CD4-positive, alpha-beta T cell treated with Interferon alpha-2 for 1 hour (primary cell): ENCODE measurements around the gene ZFP30.
"Not testable (repeated sequence)": the region's sequence is repeated elsewhere in the genome, so short reads cannot be mapped to it uniquely, and the experiment has no call there.

ENCODE experiments used
- DNase-seq, 2 donors: peaks; one replicate each; pipeline ENCODE4 v3.0.0-alpha.2; 2020 to 2022

Gene ZFP30

GRCh38 chr19:37655301-37655688, at the start of gene ZFP30:
TSS of gene ZFP30 (minus strand) at chr19:37655465. CDS start at chr19:37647822, 7,643 bp downstream.
- peak; percentile 66 to 73 for DNase-seq

GRCh38 chr19:37699057-37699456, 43.8 kb upstream of the ZFP30 start:
- DNase-seq: no peak

- DNase-seq: no peak
Measured at GRCh38 chr19:37698216-37698615, 43.0 kb upstream of the ZFP30 start.

DNA sequence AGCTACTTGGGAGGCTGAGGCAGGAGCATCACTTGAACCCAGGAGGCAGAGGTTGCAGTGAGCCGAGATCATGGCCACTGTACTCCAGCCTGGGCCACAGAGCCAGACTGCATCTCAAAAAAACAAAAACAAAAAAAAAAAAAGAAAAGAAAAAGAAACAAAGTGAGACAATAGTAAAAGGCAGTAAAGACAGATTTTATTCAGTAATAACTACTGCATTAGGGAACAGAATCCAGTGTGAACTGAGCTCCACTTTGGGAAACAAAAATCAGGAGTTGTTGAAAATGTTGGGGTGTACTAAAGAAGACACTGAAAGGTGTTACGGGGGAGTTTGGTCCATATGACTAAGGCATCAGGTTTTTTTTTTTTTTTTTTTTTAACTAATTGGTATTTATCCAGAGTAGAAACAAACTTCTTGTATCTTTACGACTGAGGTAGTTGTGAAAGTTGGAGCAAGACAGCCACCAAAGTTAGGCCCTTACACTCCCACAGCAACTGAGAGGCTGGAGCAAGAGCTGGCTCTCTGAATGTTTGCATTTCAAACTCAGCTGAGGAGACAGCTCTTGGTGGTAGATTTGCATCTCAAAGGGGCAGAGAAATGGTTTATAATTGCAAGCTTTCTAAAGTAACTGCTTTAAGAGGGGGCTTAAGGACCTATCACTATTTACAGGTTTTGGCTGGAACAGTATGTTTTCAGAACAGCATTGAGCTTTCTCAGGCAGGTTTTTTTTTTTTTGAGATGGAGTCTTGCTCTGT, 40.1 kb upstream of the ZFP30 start:
- DNase-seq: no peak

DNA sequence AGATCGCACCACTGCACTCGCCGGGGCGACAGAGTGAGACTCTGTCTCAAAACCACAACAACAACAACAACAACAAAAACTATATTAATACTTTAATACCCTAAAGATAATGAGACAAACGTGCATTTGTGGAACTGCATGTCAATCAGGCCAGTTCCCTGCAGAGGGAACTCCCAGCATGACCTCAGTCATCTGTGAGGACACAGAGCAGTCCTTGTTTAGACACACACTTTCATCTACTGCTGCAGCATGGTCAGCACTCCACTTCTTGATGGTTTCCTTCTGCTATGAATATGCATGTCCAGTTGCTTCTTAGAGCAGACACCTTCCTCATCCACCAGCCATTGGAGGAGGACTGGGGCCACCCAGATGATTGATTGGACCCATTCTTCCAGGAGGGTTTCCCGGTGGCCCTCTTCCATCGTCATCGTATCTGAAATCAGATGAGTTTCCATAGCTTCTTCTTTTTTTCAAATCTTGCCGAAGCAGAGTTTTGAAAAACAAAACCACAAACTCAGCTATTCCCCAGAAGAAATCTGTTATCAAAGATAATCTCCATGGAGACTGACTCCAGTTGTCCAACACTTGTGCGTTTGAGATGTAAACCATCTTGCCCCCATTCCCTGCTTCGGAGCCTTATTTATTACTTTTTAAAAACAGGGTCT, 37.8 kb upstream of the ZFP30 start:
- no peak for DNase-seq

- DNase-seq: peak; percentile 82 to 85
Measured at GRCh38 chr19:37691881-37692504, 36.7 kb upstream of the ZFP30 start.

DNA sequence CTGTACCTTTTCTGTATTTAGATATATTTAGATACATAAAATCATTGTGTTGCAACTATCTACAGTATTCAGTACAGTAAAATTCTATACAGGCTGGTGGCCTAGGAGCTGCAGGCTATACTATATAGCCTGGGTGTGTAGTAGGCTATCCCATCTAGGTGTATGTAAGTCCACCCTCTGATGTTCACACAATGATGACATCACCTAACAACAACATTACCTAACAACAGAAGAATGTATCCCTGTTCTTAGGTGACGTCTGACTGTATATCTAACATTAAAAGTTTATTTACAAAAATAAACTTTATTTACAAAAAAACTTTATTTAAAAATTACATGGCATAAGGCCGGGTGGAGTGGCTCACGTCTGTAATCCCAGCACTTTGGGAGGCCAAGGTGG, 28.3 kb upstream of the ZFP30 start:
- DNase-seq: no peak

DNA sequence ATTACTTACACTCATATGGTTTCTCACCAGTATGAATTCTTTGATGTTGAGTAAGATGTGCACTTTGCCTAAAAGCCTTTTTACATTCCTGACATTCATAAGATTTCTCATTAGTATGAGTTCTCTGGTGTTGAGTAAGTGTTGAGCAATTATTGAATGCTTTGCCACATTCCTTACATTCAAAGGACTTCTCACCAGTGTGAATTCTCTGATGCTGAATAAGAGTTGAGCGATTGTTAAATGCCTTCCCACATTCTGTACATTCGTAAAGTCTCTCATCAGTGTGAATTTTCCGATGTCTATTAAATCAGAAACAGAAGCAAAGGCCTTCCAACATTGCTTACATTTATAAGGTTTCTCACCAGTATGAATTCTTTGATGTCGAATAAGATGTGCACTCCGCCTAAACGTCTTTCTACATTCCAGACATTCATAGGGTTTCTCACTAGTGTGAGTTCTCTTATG, 14.2 kb upstream of the ZFP30 start:
- no peak for DNase-seq

DNA sequence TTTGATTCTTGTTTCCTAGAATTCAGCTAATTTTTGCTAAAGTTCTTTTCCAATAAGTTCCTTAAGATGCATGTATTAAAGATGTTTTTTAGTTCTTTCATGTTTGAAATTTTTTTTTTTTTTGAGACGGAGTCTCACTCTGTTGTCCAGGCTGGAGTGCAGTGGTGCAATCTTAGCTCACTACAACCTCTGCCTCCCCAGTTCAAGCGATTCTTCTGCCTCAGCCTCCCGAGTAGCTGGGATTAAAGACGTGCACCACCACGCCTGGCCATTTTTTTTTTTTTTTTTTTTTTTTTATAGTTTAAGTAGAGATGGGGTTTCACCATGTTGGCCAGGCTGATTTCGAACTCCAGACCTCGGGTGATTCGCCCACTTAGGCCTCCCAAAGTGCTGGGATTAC, 1.9 kb upstream of the ZFP30 start:
- not testable (repeated sequence) for DNase-seq

- DNase-seq: peak; percentile 79 to 84
Measured at GRCh38 chr19:37655689-37656371, 565 bp upstream of the ZFP30 start.

GRCh38 chr19:37654629-37655300, 500 bp downstream of the ZFP30 start:
- DNase-seq: peak; percentile 5 to 16

DNA sequence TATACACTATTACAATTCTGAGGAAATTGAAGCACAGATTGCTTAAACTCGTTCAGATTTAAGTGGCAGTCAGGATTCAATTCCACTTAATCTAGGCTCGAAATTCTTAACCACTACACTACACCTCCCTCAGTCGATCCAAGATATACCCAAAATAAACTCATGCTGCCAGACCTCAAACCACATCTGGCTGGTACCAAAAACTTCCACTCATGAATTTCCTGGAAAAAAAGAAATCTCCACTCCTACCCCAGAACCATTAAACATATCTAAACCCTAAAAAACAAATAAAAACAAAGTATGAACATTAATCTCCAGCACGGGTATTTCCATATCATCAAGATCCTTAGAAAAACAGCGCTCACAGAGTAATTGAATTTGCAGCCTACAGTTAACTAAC, 1.1 kb downstream of the ZFP30 start:
- no peak for DNase-seq

DNA sequence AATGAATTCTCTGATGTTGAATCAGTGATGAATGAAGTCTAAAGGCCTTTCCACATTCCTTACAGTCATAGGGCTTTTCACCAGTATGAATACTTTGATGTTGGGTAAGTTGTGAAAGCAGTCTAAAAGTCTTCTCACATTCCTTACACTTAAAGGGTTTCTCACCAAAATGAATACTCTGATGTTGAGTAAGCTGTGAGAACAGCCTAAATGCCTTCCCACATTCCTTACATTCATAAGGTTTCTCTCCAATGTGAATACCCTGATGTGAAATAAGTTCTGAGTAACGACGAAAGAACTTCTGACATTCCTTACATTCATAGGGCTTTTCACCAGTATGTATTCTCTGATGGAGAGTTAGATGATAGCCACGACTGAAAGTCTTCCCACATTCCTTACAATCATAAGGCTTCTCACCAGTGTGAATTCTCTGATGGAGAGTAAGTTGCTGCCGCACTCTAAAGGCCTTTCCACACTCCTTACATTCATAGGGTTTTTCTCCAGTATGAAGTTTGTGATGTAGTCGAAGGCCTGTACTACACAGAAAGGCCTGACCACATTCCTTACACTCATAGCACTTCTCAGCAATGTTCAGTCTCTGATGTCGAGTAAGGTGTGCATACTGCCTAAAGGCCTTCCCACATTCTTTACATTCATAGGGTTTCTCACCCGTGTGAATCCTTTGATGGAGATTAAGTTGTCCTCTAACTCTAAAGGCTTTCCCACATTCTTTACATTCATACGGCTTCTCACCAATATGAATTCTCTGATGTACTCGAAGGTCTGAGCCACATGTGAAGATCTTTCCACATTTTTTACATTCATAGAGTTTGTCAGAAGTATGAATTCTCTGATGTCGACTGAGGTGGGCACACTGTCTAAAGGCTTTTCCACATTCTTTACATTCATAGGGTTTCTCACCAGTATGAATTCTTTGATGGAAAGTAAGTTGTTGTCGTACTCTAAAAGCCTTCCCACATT, 19.9 kb downstream of the ZFP30 start:
- no peak for DNase-seq

- peak; percentile 74 to 81 for DNase-seq
Measured at GRCh38 chr19:37594982-37595382, 60.3 kb downstream of the ZFP30 start.

DNA sequence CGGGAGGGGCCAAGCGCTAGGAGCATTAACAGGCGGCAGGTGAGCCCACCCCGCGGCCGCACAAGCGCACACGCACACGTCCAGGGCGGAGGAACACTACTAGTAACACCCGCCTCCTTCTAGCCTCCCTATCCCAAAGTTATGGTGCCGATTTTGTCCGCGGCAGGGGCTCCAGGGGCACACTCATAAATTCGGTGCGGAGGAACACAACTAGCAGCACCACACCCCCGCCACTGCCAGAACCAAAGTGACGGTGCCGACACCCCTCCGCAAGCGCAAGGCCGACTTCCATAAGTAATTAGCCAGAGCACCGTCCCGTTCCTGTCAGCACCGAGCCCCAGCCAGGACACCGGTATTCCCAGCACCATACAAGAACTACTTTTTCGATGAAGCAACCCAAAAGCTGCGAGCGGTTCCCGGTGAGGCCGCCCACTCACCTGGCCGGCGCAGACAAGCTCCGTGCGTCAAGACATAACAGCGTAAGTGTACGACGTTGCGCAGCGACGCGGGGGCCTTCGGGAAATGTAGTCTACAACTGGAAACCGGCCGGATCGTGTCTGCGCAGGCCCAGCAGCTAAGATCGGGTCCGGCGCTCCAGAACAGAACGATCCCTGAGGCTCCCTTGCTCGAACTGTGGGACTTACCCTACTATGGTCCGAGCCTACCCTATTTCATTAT, 60.8 kb downstream of the ZFP30 start, which contains the start of the genes ZNF540 and ZNF571:
Gene ZNF540 (plus strand): TSS at position 573 of the 678 bp plus-strand sequence. CDS start 3,572 bp downstream, outside the sequence.
Gene ZNF571 (minus strand): TSS at position 489 of the 678 bp plus-strand sequence. CDS start 8,116 bp downstream, outside the sequence.
- DNase-seq: peak; percentile 92 to 95

DNA sequence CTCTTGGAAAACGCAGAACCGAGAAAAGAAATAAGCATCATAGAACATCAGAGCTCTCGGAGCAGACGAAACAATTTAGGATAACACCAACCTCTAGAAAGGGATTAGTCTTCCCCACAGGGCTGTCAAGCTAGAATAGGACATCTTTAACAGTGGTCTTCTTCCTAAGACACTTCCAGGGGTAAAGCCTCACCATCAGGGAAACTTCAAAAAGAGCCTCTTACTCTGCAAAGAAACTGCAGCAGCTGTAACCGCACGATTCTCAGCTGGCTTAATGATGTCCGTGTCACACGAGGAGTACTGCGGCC, 61.3 kb downstream of the ZFP30 start:
- no peak for DNase-seq

DNA sequence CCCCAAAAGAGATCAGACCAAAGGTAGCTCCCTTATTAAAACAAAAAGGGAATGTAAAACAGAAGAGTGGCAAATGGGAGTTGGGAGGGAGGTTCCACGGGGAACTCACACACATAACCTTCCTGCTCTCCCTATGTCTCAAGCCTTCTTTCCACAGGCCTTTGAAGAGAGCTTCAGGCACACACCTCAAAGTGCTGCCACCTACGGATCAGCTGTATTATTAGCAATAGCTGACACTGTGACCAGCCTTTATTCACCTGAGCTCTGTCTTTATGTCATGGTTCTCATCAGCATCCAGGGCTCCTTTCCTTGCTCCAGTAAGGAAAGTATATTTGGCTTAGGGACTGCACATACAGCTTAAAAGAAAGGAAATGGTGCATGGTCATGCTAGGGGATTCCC, 71.9 kb downstream of the ZFP30 start:
- DNase-seq: no peak

DNA sequence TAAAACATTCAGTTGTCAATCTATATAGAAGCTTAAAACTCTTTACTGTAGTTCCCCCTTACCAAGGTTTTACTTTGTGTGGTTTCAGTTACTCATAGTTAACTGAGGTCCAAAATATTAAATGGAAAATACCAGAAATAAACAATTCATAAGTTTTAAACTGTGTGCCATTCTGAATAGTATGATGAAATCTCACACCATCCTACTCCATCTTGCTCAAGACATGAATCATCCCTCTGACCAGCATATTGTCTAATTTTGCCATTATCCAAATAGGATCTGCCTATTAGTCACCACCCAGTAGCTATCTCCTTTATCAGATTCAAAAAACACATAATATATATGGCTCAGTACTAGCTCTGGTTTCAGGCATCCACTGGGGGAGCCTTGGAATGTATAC, 83.1 kb downstream of the ZFP30 start:
- no peak for DNase-seq

GRCh38 chr19:37565370-37565669, 89.9 kb downstream of the ZFP30 start:
- DNase-seq: no peak

- no peak for DNase-seq
Measured at GRCh38 chr19:37564624-37565369, 90.5 kb downstream of the ZFP30 start.
